ENCODE data around the gene PPFIA2. TPM values are rescaled to one million over a fixed set of nuclear protein-coding genes. Genes with fewer than 3 reads are reported as not detected.

The PPFIA2 gene
- total RNA-seq, 4 donors from 2014 or later = 0.13 to 2.9 (median 0.76) TPM

GRCh38 chr12:81617915-81618314 lies 141.2 kb downstream of the PPFIA2 start:
- H3K36me3 ChIP-seq = no peaks in the 10 kb centered on the region
- intact Hi-C loops (cut with DNase I) = no loop called here
- no peaks in the 10 kb centered on the region for H3K27me3 ChIP-seq
- DNase-seq (ENCODE audit: extremely low spot score) = no peak
- TF ChIP-seq POLR2A (IDR thresholded peaks at IDR 0.05; ENCODE audit: low read depth) = no peak
- TF ChIP-seq EP300 (IDR thresholded peaks at IDR 0.05) = no peak
- TF ChIP-seq CTCF (IDR thresholded peaks at IDR 0.05) = no peak
- no peak for TF ChIP-seq POLR2AphosphoS5 (IDR thresholded peaks at IDR 0.05)
- no peaks in the 10 kb centered on the region for H3K4me1 ChIP-seq
- H3K27ac ChIP-seq (replicated peaks in 1 of 4) = no peak overlapping the region
- no peak overlapping the region for H3K4me3 ChIP-seq
- no peaks in the 10 kb centered on the region for H3K9me3 ChIP-seq
- 37% methylated on average over 2 of the region's 2 CpGs for WGBS

- H3K4me1 ChIP-seq = no peaks in the 10 kb centered on the region
- no peaks in the 10 kb centered on the region for H3K9me3 ChIP-seq
- H3K4me3 ChIP-seq = no peak overlapping the region
- DNase-seq (ENCODE audit: extremely low spot score) = no peak
- intact Hi-C loops (cut with DNase I) = no loop called here
- H3K27ac ChIP-seq (replicated peaks in 1 of 4) = no peak overlapping the region
- H3K27me3 ChIP-seq = no peaks in the 10 kb centered on the region
- WGBS = 76% methylated on average over 3 of the region's 3 CpGs
- TF ChIP-seq POLR2A (IDR thresholded peaks at IDR 0.05; ENCODE audit: low read depth) (no peak), EP300 (IDR thresholded peaks at IDR 0.05) (no peak), CTCF (IDR thresholded peaks at IDR 0.05) (no peak), POLR2AphosphoS5 (IDR thresholded peaks at IDR 0.05) (no peak)
- H3K36me3 ChIP-seq = no peaks in the 10 kb centered on the region
Observed at GRCh38 chr12:81615026-81615588, 144.0 kb downstream of the PPFIA2 start.

GRCh38 chr12:81610955-81611889 lies 147.9 kb downstream of the PPFIA2 start:
- TF ChIP-seq POLR2A (IDR thresholded peaks at IDR 0.05; ENCODE audit: low read depth) = no peak
- no peak for TF ChIP-seq POLR2AphosphoS5 (IDR thresholded peaks at IDR 0.05)
- no peak for TF ChIP-seq EP300 (IDR thresholded peaks at IDR 0.05)
- TF ChIP-seq CTCF (IDR thresholded peaks at IDR 0.05) = peak in 1 of 3 experiments; percentile 3
- Histone ChIP-seq H3K27me3 (no peaks in the 10 kb centered on the region), H3K27ac (replicated peaks in 1 of 4) (no peak overlapping the region), H3K9me3 (no peaks in the 10 kb centered on the region), H3K36me3 (no peaks in the 10 kb centered on the region), H3K4me1 (no peaks in the 10 kb centered on the region), H3K4me3 (no peak overlapping the region)
- intact Hi-C loops (cut with DNase I) = no loop called here
- no peak for DNase-seq (ENCODE audit: extremely low spot score)
- WGBS = 75% methylated on average over 8 of the region's 18 CpGs

GRCh38 chr12:81597928-81598604 lies 161.1 kb downstream of the PPFIA2 start:
- H3K27ac ChIP-seq (replicated peaks in 1 of 4) = no peak overlapping the region
- no peaks in the 10 kb centered on the region for H3K9me3 ChIP-seq
- no peaks in the 10 kb centered on the region for H3K4me1 ChIP-seq
- H3K4me3 ChIP-seq = no peak overlapping the region
- DNase-seq (ENCODE audit: extremely low spot score) = no peak
- 51% methylated on average over 7 of the region's 7 CpGs for WGBS
- intact Hi-C loops (cut with DNase I) = no loop called here
- no peaks in the 10 kb centered on the region for H3K36me3 ChIP-seq
- no peaks in the 10 kb centered on the region for H3K27me3 ChIP-seq
- TF ChIP-seq EP300 (IDR thresholded peaks at IDR 0.05) (no peak), POLR2A (IDR thresholded peaks at IDR 0.05; ENCODE audit: low read depth) (no peak), POLR2AphosphoS5 (IDR thresholded peaks at IDR 0.05) (no peak), CTCF (IDR thresholded peaks at IDR 0.05) (no peak)

Measured in esophagus muscularis mucosa (tissue), 4 donors.